ENCODE measurements around the gene PHLDA2. TPM values are rescaled to one million over a fixed set of nuclear protein-coding genes. Genes with fewer than 3 reads are reported as not detected.

Gene PHLDA2
- total and polyA plus RNA-seq, 2 donors from 2014 or later = 9.0 to 19.7 TPM

- FAIRE-seq (no peak), DNase-seq (peak; percentile 82 to 91 (median 89))
- peak overlapping the region in 1 of 3 donors; percentile 12 for H3K9ac ChIP-seq (ENCODE audit: low read length in 3 of 3)
- H3K9me3 ChIP-seq (ENCODE audit: control insufficient read depth in 2 of 3, insufficient read depth in 1 of 3, low read length in 3 of 3) = no peaks in the 10 kb centered on the region
- no peaks in the 10 kb centered on the region for H3K27me3 ChIP-seq (ENCODE audit: control insufficient read depth, insufficient read depth, low read length)
- H3K4me1 ChIP-seq (ENCODE audit: control insufficient read depth in 2 of 3, insufficient read depth in 2 of 3, low read depth in 1 of 3, low read length in 3 of 3) = peaks cover 0 to 18% (median 10%) of the 10 kb centered on the region in 3 donors
- no peak overlapping the region for H3K4me3 ChIP-seq (ENCODE audit: low read length in 3 of 3)
- H3K27ac ChIP-seq (ENCODE audit: low read depth in 2 of 2, low read length in 2 of 2) = peak overlapping the region in 1 of 2 donors; percentile 34
- intact Hi-C loops (cut with DNase I) = loop anchor here (10.0 kb wide), 1 partner anchor 462 kb away; no protein-coding TSS in a partner anchor
- TF ChIP-seq CTCF (IDR thresholded peaks at IDR 0.05; ENCODE audit: borderline replicate concordance, extremely low read depth, insufficient read depth) = no peak
- no peaks in the 10 kb centered on the region for H3K36me3 ChIP-seq (ENCODE audit: control insufficient read depth in 2 of 3, insufficient read depth in 3 of 3, low read length in 3 of 3)
Measured at GRCh38 chr11:2886191-2886894, 42.9 kb downstream of the PHLDA2 start.

DNA sequence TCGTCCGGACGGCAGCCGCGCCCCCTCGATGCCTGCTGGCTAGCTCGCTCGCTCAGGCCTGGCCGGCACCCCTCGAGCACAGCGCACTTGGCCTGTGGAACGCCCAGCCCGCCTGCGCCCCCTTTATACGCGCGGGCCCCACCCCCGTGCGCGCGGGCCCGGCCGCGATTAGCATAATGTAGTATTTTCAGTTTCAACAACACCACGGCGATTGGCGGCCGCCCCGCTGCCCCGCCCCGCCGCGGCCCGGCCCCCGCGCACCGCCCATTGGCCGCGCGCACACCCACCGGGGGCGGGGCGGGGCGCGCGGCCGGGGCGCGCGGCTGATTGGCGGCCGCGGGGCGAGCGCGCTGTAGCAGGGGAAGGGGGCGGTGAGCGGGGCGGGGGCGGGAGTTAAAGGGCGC is 43.5 kb downstream of the PHLDA2 start, which contains the start of gene CDKN1C:
Gene CDKN1C, minus strand, starts transcription at position 98 of the 404 bp plus-strand sequence. CDS start 319 bp downstream, outside the sequence.
- Histone ChIP-seq H3K36me3 (ENCODE audit: control insufficient read depth in 2 of 3, insufficient read depth in 3 of 3, low read length in 3 of 3) (no peaks in the 10 kb centered on the region), H3K4me3 (ENCODE audit: low read length in 3 of 3) (peak within 1 kb of the TSS; percentile 57 to 74 (median 70)), H3K4me1 (ENCODE audit: control insufficient read depth in 2 of 3, insufficient read depth in 2 of 3, low read depth in 1 of 3, low read length in 3 of 3) (peaks cover 0 to 12% (median 6%) of the 10 kb centered on the region in 3 donors), H3K9me3 (ENCODE audit: control insufficient read depth in 2 of 3, insufficient read depth in 1 of 3, low read length in 3 of 3) (no peaks in the 10 kb centered on the region), H3K27me3 (ENCODE audit: control insufficient read depth, insufficient read depth, low read length) (no peaks in the 10 kb centered on the region), H3K9ac (ENCODE audit: low read length in 3 of 3) (peak within 1 kb of the TSS; percentile 12 to 42 (median 32)), H3K27ac (ENCODE audit: low read depth in 2 of 2, low read length in 2 of 2) (peak within 1 kb of the TSS; percentile 76 to 90)
- DNase-seq (peak; percentile 93 to 97 (median 96)), FAIRE-seq (no peak)
- intact Hi-C loops (cut with DNase I) = loop anchor here (10.0 kb wide), 1 partner anchor 461 kb away; no protein-coding TSS in a partner anchor
- TF ChIP-seq CTCF (IDR thresholded peaks at IDR 0.05; ENCODE audit: borderline replicate concordance, extremely low read depth, insufficient read depth) = no peak

DNA sequence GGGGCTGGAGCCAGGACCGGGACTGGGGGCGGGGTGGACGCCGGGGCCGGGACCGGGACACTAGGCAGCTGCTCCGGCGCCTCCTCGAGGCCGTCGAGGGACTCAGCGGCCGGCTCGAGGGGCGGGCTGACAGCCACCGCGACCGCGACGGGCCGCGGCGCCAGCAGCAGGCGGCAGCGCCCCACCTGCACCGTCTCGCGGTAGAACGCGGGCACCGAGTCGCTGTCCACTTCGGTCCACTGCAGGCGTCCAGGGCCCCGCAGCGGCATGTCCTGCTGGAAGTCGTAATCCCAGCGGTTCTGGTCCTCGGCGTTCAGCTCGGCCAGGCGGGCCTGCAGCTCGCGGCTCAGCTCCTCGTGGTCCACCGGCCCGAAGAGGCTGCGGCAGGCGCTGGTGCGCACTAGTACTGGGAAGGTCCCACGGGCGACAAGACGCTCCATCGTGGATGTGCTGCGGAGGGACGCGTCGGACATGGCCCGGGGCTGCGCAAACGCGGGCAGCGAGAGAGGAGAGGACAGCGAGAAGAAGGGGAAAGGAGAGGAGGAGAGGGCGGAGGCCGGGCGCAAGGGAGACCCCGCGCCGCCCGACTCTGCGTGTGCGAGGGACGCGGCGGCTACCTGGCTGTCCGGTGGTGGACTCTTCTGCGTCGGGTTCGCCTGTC is 44.1 kb downstream of the PHLDA2 start:
- Histone ChIP-seq H3K36me3 (ENCODE audit: control insufficient read depth in 2 of 3, insufficient read depth in 3 of 3, low read length in 3 of 3) (no peaks in the 10 kb centered on the region), H3K27ac (ENCODE audit: low read depth in 2 of 2, low read length in 2 of 2) (peak overlapping the region; percentile 76 to 90), H3K4me1 (ENCODE audit: control insufficient read depth in 2 of 3, insufficient read depth in 2 of 3, low read depth in 1 of 3, low read length in 3 of 3) (peaks cover 0 to 12% (median 4%) of the 10 kb centered on the region in 3 donors), H3K27me3 (ENCODE audit: control insufficient read depth, insufficient read depth, low read length) (no peaks in the 10 kb centered on the region), H3K9me3 (ENCODE audit: control insufficient read depth in 2 of 3, insufficient read depth in 1 of 3, low read length in 3 of 3) (no peaks in the 10 kb centered on the region), H3K9ac (ENCODE audit: low read length in 3 of 3) (peak overlapping the region in 2 of 3 donors; percentile 32 to 42), H3K4me3 (ENCODE audit: low read length in 3 of 3) (peak overlapping the region; percentile 57 to 74 (median 70))
- DNase-seq = peak; percentile 72 to 88 (median 87)
- no peak for FAIRE-seq
- intact Hi-C loops (cut with DNase I) = loop anchor here (10.0 kb wide), 1 partner anchor 460 kb away; no protein-coding TSS in a partner anchor
- peak; percentile 36 for TF ChIP-seq CTCF (IDR thresholded peaks at IDR 0.05; ENCODE audit: borderline replicate concordance, extremely low read depth, insufficient read depth)
